B cell (primary cell): ENCODE data around the gene ZBTB8A.

Experiments
- EZH2 ChIP-seq: IDR thresholded peaks from 2 replicates; pipeline ENCODE4 v1.6.1; 2012; ENCODE audit warnings: borderline replicate concordance, low read depth, mild to moderate bottlenecking, moderate library complexity, low read length; ENCODE audit not compliant: insufficient read depth, poor library complexity, severe bottlenecking
- TF ChIP-seq, protein P1 (sequence below): fragments of 200-600 bp; IDR thresholded peaks from one replicate; pipeline ENCODE4 v1.8.0; 2022; ENCODE audit warnings: antibody characterized with exemption, mild to moderate bottlenecking

DNA sequence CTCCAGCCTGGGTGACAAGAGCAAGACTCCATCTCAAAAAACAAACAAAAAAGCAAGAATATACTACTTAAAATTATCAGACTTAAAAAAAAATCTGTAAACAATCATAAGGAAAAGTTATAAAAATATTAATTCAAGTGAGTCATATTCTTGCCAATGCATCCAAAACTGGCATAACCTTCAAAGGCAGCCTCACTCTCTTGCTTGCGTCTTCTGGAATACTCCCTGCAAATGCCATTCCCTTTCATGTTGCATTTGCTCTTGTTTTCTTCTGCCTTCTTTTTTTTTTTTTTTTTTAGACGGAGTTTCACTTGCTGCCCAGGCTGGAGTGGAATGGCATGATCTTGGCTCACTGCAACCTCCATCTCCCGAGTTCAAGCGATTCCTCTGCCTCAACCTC, 32.2 kb upstream of the ZBTB8A start:
- TF ChIP-seq, protein P1, sequence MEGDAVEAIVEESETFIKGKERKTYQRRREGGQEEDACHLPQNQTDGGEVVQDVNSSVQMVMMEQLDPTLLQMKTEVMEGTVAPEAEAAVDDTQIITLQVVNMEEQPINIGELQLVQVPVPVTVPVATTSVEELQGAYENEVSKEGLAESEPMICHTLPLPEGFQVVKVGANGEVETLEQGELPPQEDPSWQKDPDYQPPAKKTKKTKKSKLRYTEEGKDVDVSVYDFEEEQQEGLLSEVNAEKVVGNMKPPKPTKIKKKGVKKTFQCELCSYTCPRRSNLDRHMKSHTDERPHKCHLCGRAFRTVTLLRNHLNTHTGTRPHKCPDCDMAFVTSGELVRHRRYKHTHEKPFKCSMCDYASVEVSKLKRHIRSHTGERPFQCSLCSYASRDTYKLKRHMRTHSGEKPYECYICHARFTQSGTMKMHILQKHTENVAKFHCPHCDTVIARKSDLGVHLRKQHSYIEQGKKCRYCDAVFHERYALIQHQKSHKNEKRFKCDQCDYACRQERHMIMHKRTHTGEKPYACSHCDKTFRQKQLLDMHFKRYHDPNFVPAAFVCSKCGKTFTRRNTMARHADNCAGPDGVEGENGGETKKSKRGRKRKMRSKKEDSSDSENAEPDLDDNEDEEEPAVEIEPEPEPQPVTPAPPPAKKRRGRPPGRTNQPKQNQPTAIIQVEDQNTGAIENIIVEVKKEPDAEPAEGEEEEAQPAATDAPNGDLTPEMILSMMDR, result no peak
- no peak for TF ChIP-seq EZH2
